Measurements from ENCODE around the gene ITGA11. TPM values are rescaled to one million over a fixed set of nuclear protein-coding genes. Genes with fewer than 3 reads are reported as not detected.

ITGA11 gene
- total RNA-seq, 3 donors from 2014 or later, result 7.8 to 8.5 (median 7.9) TPM

DNA sequence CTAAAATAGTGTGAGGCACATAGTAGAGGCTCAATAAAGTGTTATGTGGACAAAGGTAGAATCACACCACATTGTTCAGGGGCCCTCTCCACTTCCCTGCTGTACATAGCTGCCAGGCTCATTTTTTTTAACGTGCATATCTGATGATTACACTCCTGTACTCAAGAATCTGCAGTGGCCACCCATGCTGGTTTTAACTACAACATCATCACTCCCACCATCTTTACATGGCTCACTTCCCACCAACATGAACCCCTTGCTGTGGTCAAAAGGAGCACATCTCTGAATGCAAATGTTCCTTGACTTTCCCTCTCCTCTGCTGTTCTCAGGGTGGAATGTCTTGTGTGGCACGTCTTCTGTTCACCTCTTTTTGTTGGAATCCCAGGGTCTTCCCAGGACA is 77.7 kb downstream of the ITGA11 start:
- intact Hi-C loops (cut with DNase I; ENCODE audit: low total_unique reads), result no loop called here
- H3K27ac ChIP-seq, result no peak overlapping the region

DNA sequence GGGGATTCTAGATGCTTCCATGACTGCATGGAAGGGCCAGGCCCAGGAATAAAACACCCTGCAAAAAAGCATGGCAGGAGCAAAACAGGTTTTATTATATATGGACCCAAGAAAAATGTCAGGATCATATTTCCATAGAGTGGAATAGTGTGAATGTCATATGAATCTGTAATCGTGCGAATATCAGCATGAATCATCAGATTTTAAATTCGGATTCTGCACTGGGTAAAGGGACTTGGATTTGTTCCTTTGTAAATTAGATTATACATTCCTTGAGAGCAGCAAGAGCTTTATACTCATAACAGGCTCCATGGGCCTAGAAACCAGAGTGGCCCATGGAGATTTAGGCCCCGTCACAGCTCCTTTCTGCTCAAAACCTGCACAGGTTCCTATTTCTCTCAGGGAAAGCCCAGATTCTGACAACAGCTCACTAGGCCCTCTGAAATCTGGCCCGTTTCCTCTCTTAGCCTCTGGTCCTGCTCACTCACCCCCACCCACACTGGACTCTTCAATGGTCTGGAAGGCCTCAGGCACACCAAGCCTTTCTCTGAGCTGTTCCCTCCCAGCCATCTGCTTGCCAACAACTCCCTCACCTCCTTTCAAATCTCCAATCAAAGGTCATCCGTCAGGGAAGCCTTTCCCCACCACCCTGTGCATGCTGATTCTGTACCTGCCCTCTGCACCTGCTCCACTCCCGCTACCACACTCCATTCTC is 78.4 kb downstream of the ITGA11 start:
- intact Hi-C loops (cut with DNase I; ENCODE audit: low total_unique reads), result no loop called here
- Histone ChIP-seq H3K27ac (peak overlapping the region; percentile 21 to 89), H3K9me3 (peaks cover 0 to 12% of the 10 kb centered on the region in 2 donors), H3K27me3 (no peaks in the 10 kb centered on the region), H3K4me1 (peaks cover 3 to 5% of the 10 kb centered on the region in 2 donors), H3K4me3 (no peak overlapping the region), H3K36me3 (no peaks in the 10 kb centered on the region)
- TF ChIP-seq, protein P1, sequence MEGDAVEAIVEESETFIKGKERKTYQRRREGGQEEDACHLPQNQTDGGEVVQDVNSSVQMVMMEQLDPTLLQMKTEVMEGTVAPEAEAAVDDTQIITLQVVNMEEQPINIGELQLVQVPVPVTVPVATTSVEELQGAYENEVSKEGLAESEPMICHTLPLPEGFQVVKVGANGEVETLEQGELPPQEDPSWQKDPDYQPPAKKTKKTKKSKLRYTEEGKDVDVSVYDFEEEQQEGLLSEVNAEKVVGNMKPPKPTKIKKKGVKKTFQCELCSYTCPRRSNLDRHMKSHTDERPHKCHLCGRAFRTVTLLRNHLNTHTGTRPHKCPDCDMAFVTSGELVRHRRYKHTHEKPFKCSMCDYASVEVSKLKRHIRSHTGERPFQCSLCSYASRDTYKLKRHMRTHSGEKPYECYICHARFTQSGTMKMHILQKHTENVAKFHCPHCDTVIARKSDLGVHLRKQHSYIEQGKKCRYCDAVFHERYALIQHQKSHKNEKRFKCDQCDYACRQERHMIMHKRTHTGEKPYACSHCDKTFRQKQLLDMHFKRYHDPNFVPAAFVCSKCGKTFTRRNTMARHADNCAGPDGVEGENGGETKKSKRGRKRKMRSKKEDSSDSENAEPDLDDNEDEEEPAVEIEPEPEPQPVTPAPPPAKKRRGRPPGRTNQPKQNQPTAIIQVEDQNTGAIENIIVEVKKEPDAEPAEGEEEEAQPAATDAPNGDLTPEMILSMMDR (IDR thresholded peaks at IDR 0.05), result no peak
- TF ChIP-seq POLR2AphosphoS5 (IDR thresholded peaks at IDR 0.05) (no peak), POLR2A (IDR thresholded peaks at IDR 0.05) (no peak)
- no peak for DNase-seq (ENCODE audit: low spot score in 2 of 2)

More for the DNA sequence above, 77.7 kb downstream of the ITGA11 start:
- H3K9me3 ChIP-seq, result peaks cover 0 to 12% of the 10 kb centered on the region in 2 donors
- no peaks in the 10 kb centered on the region for H3K36me3 ChIP-seq
- no peak overlapping the region for H3K4me3 ChIP-seq
- DNase-seq (ENCODE audit: low spot score in 2 of 2), result no peak
- TF ChIP-seq, protein P1 (IDR thresholded peaks at IDR 0.05), result no peak
- TF ChIP-seq POLR2AphosphoS5 (IDR thresholded peaks at IDR 0.05) (no peak), POLR2A (IDR thresholded peaks at IDR 0.05) (no peak)
- peaks cover 0 to 5% of the 10 kb centered on the region in 2 donors for H3K4me1 ChIP-seq
- no peaks in the 10 kb centered on the region for H3K27me3 ChIP-seq

DNA sequence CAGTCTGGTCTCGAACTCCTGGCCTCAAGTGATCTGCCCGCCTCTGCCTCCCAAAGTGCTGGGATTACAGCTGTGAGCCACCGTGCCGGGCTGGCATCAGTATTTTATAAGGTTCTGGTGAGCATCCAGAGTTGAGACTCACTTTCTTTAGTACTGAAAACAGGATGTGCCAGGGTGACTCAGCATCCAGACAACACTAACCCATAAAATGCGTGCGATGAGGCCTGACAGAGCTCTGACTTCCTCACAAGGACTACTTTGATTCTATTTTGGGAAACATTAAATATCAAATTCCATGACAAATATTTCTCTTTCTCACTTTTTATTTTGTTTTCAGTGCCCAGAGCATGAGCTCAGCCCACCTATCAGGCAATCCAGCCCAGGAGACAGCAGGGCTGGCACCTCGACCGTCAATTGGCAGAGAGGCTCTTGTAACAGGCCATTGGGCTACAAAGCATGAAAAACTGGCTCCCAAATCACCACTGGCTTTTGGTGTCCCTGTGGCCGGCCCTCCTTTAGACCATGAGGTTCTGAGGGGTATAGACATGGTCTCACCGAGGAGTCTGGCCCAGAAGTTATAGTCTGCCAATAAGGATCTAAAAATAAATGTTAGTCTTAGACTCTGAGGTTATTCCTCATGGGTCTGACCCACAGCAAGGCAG is 79.4 kb downstream of the ITGA11 start:
- peak in 1 of 2 donors; percentile 55 for DNase-seq (ENCODE audit: low spot score in 2 of 2)
- Histone ChIP-seq H3K4me1 (peaks cover 4 to 5% of the 10 kb centered on the region in 2 donors), H3K27me3 (no peaks in the 10 kb centered on the region), H3K27ac (peak overlapping the region; percentile 86 to 89), H3K36me3 (no peaks in the 10 kb centered on the region), H3K9me3 (peaks cover 0 to 12% of the 10 kb centered on the region in 2 donors), H3K4me3 (no peak overlapping the region)
- intact Hi-C loops (cut with DNase I; ENCODE audit: low total_unique reads), result no loop called here
- TF ChIP-seq, protein P1 (IDR thresholded peaks at IDR 0.05), result no peak
- TF ChIP-seq POLR2A (IDR thresholded peaks at IDR 0.05) (no peak), POLR2AphosphoS5 (IDR thresholded peaks at IDR 0.05) (no peak)

DNA sequence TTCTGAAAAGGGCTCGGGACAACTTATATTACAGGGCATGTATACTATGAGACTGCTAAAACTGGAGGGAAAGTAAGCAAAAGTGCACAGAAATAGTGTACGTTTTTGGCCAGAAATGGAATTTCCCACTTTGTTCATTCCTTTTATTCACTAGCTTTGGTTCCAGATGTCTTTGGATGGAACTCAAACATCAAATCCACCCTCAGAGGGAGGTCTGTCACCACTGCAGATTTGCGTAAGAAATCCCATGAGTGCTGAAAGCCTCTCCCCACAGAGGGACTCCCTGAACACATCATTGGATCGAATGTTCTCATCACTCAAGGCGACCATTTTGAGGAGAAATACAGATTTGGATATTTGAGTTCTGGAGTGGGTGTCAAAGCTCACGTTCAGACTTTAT is 82.8 kb downstream of the ITGA11 start:
- Histone ChIP-seq H3K36me3 (no peaks in the 10 kb centered on the region), H3K4me1 (peaks cover 4 to 5% of the 10 kb centered on the region in 2 donors), H3K9me3 (no peaks in the 10 kb centered on the region), H3K27me3 (no peaks in the 10 kb centered on the region), H3K4me3 (no peak overlapping the region), H3K27ac (peak overlapping the region in 1 of 2 donors; percentile 5)
- intact Hi-C loops (cut with DNase I; ENCODE audit: low total_unique reads), result no loop called here
- TF ChIP-seq, protein P1 (IDR thresholded peaks at IDR 0.05), result no peak
- TF ChIP-seq POLR2A (IDR thresholded peaks at IDR 0.05) (no peak), POLR2AphosphoS5 (IDR thresholded peaks at IDR 0.05) (no peak)
- DNase-seq (ENCODE audit: low spot score in 2 of 2), result no peak

DNA sequence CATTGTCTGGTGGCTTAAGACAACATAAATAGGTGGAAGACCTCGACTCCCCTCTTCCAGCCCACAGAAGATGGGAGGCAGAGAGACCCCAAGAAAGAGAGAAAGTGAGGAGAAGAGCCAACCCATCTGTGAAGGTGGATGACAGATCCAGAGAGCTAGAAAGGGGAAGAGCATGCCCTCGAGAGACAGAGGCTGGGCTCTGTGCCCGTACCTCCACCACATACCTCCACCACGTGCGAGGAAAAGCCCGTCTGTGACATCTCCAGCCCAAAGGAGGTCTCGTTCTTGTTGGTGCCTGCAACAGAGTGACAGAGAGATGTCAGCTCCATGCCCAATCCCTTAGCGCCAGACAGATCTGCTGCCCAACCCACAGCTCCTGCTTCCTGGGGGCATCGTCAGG is 83.4 kb downstream of the ITGA11 start:
- Histone ChIP-seq H3K27ac (peak overlapping the region in 1 of 2 donors; percentile 5), H3K4me1 (peaks cover 4 to 5% of the 10 kb centered on the region in 2 donors)

More for the DNA sequence above, 83.4 kb downstream of the ITGA11 start:
- TF ChIP-seq POLR2A (IDR thresholded peaks at IDR 0.05), result no peak
- TF ChIP-seq POLR2AphosphoS5 (IDR thresholded peaks at IDR 0.05), result no peak
- TF ChIP-seq, protein P1 (IDR thresholded peaks at IDR 0.05), result no peak
- Histone ChIP-seq H3K9me3 (no peaks in the 10 kb centered on the region), H3K27me3 (no peaks in the 10 kb centered on the region), H3K4me3 (no peak overlapping the region), H3K36me3 (no peaks in the 10 kb centered on the region)
- intact Hi-C loops (cut with DNase I; ENCODE audit: low total_unique reads), result no loop called here
- DNase-seq (ENCODE audit: low spot score in 2 of 2), result no peak

Measured in breast epithelium (tissue), 4 donors.